HG03342 (cell line): Measurements from ENCODE around the gene AP1B1.

Source experiments
- ATAC-seq: cut with Tn5 transposase; IDR thresholded peaks from one replicate; pipeline ENCODE4 v1.9.1; 2021; ENCODE audit warnings: mild to moderate bottlenecking, moderate library complexity; ENCODE audit not compliant: unreplicated experiment

Gene AP1B1

DNA sequence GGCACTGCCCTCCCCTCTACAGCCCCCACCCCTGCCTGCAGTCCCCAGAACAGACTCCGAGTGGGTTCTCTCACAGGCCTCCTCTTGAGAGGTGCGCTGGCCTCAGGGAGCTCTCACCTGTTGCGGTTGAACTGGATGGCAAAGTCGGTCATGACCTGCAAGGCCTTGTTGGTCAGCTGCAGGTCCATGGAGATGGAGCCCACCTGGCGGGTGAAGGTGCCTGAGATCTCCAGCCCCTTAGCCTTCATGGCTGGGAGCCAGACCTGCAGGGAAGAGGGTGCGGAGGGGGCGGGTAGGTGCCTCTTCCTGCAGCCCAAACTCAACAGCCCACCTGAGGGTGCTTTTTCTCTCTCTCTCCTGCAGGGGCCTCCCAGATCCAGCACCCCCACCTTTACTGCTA, 54.2 kb downstream of the AP1B1 start:
- ATAC-seq, result no peak

DNA sequence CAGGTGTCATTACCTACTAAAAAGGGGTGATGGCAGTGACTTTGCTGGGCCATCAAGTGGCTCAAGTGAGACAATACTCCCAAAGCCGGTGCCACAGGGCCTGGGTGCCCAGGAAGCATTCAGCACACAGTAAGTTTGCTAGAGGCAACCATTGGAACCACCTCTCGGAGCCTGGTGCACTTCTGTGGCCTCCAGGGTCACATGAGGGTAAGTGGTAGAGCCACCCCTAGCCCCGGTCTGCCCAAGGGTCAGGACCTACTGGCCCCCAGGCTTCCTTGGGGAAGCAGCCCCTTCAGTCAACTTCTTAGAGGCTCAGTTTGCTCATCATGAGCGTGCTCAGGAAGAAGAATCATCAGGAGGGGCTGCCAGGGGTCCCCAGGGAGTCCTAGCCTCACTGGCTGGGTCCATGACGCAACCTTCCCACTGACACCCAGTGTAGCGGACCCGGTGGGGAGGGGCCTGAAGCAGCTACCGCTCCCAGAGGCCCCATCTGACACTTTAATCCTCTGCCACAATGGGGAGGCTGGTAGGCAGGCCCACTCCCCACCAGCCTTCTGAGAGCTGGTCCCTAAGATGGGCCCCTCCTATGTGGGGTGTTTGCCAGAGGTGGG, 55.4 kb downstream of the AP1B1 start:
- ATAC-seq, result no peak

DNA sequence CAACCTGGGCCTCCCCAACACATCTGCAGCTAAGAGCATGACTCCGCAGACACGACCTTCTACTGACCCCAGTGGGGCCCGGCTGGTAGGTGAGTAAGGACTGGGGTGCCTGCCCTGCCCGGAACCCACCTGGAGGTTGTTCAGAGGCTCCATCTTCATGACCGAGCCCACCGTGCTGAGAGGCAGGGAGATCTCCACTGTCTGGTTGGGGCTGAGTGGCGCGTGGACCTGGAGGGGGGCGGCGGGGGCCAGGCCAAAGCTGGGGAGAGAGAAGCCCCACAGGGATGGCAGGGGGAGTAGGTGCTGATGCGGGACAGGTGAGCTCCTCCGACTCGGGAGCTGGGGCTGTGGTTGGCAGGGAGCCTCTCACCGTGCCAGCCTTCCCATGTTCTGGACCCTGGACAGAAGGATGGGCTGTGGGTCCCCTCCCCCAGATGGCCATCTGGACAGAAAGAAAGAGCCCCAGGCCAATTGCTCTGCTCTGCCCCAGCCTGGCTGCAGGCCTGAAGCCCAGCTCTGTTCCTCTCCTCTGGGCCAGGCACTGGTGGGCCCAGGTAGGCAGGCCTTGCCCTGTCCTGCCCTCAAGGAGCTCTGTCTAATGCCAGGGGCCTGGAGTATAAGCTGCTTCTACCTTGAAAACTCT, 56.6 kb downstream of the AP1B1 start:
- no peak for ATAC-seq

DNA sequence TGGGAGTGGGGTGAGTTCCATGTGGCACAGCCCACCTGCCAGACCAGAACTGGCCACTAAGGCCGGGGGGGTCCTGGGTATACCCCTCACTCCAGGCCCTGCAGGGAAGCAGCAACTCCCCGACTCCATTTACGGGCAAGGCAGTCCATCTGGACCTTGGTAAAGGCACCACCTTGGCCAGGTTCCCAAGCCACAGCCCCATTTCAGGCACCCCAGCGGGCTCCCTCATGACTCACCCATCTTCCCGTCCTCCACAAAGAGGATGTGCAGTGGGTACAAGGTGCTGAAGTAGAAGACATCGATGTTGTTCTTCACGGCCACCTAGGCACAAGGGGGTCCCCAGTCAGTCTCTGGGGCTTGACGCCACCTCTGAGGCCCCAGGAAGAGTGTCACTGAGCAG, 57.2 kb downstream of the AP1B1 start:
- no peak for ATAC-seq

DNA sequence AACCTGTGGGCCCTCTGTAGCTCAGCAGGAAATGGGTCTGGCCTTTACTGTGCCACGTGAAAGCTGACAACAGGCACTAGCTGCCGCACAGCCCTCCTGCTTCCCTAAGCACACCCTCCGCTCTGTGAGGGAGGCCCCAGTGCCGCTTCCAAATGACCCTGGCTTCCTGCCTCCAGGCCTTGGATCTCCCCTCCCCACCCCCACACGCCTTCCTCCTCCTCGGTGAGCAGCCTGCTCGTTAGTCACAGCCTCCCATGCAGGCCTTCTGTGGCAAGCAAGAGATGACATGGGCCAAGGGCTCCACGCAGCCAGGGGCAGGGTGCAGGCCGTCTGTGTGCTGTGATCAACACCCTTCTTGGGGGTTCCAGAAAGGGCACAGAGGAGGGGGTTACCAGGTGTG, 57.6 kb downstream of the AP1B1 start:
- ATAC-seq, result no peak

DNA sequence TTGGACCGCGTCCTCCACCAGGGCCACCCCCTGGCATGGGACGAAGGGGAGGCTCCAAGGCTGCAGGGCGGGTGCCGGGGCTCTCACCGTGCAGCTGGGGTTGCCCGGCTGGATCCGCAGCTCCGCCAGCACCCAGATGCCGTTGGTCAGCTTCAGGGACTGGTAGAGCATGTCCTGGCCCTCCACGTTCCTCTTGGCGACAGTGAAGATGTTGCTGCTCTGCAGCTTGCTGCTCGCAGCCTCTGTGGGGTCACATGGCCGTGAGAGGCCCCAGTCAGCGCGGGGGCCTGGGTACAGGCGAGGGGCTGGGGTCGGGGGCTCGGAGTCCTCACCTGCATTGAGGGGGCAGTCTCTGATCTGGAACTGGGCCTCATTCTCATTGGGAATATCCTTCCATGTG, 58.1 kb downstream of the AP1B1 start:
- no peak for ATAC-seq

DNA sequence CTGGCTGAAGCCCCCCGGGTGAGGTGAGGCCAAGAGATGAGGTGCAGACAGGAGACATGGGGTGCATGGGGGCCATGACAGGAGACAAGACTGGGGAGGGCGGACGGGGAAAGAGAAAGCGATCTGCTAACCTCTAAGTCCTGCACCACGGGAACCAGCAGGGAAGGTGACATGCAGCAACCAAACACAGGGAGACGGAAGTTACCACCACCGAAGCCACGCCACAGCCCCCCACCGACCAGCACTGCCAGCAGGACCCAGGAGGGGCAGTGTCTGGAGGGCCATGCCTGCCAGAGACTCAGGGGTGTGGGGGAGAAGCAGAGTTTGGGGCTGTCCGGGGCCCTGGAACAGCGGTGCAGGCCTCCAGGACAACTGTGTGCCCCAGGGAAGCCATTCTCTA, 58.8 kb downstream of the AP1B1 start:
- ATAC-seq, result no peak

DNA sequence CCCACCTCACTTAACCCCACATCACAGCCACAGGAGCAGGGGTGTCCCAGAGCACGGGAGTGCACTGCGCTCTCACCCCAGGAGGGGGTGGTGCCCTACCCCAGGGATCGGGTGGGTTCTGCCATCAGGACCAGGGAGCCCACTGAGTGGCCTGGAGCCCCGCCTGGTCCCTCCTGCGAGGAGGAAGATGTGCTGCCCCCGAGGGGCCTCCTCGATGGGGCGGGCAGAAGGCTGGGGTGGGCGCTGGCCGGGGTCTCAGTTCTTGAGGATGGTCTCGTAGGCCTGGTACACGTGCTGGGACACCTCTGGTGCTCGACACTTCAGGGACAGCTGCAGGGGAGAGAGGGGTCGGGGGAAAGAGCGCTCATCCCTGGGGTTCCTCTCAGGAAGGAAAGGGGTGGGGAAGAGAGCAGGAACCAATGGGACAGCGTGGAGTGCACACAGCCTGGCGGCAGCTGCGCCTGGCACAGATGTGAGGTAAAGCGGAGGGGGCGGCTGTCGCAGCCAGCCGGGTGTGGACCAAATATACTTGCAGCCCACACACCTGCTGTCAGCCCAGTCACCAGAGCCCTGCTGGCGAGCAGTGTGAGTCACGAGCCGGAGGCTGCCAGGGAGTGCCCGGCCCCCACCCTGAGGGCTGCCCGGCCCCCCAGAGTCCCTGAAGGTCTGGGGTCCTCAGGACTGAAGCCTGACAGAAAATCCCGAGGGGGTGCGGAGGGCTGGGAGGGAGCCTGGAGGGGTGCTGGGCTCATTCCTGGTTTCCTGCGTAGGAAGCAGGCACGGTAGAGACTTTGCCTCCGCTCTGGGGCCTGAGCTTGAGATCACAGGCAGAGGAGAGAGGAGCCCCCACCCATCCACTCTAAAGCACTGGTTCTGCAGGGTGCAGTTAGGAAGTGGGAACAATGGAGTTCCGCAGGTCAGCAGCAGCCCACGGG, 59.5 kb downstream of the AP1B1 start:
- no peak for ATAC-seq

DNA sequence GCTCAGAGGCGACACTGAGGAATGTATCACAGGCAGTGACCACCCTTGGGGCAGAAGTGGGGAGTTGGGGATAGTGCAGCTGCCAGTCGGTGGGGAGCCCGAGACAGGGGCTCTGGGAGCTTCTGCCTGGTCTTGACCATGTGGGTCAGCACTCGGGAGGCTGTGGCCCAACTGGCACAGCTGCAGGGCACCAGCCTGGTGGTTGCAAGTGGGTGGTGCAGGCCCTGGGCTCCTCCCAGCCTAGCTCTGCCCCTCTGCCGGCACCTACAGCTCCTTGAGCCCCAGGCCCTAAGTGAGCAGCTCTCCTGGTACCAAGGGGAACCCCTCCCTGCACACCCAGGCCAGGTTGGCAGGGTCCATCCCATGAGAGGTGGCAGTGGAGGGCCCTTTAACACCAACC, 60.3 kb downstream of the AP1B1 start:
- no peak for ATAC-seq

DNA sequence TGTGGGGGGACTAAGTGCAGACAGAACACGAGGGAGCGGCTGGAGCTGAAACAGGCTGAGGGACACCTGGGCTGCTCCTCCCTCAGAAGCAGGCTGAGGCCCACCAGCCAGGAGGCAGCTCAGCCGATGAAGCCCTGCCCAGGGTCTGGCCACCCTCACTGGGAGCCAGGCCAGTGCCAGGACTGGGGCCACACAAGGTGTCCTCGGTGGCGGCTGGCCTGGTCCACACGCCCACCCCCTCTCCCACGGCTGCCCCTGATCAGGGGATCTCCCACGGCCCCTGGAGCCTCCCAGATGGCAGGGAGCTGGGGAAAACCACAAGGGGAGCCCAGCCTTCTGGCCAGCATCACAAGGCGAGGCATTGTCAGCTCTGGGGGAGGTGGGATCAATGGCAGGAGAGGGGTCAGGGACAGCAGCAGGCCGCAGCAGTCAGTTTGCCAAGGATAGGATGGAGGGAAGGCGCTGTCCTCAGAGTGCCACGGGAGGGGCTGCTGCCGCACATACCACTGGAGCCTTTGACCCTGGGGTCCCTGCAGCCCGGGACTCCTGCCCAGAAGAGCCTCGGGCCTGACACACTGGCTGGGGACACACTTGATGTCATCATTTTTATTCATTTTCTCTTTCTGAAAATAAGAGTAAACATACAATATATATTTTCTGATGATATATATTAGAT, 61.1 kb downstream of the AP1B1 start:
- no peak for ATAC-seq

DNA sequence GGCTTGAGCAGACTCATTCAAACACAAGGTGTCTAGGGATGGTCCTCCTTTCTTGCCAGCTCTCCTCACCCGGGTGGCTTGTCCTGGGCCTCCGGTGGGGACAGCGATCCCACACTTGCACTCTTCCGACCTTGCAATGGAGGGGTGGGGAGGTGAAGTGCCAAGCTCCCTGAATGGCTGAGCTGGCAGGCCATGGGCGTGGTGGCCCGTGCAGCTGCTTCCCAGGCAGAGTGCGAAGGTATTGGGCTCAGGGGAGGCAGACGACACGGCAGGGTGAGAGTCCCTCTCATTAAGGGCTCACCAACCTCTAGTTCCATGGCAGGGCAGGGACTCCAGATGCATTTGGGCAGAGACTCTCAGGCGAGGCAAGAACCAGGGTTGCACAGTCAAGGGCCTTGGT, 61.9 kb downstream of the AP1B1 start:
- ATAC-seq, result no peak

DNA sequence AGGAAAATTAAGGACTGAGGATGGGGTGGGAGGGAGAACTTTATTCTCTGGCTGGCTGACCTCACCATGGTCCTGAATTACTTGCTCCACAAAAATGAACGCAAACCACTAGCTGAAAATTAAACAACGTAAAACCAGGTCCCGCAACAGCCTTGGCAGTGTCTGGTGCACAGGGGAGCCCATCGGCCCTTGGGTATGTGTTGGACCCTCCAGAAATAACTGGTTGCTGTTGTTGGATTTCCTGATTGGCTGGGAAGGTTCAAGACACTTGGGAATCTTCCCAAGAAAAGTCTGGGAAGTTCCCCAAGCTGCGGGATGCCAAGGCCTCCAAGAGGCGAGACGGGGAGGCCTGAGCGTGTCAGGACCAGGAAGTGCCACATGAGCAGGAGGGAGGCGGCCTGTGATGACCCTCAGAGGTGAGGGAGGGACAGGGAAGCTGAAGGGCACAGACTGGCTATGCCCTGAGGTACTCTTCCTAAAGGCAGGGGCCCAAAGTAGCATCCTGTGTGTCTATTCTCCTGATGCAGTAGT, 62.5 kb downstream of the AP1B1 start:
- no peak for ATAC-seq

DNA sequence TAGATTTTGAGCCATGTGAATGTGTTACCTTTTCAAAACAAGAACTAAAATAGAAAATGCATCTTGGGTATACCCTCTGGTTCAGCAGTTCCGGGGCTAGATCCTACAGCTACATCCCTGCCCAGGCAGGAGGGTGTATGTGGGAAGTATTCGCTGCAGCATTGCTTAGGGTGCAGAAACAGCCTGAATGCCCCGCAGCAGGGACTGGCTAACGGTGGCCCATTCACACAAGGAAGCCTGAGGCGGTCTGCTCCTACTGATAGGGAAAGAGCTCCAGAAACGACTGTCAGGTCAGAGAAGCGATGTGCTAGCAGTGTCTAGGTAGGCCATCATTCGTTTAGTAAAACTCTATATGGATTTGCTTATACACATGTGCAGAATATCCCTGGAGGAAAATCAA, 63.0 kb downstream of the AP1B1 start:
- ATAC-seq, result no peak

DNA sequence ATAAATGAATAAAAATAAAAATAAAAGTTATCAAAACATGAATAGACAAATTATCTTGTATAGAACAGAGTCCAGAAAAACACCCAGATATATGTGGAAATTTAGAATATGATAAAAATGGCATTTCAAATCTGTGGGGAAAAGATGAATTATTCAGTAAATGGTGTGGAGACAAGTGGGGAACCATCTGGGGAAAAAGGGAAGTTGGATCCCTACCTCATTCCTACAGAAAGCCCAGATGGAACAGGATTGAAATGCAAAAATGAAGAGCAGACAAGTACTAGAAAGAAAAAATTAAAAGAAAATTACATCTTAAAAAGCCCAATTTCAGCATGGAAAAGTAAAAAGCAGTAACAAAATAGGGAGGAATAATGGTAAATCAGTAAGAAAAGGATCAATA, 64.7 kb downstream of the AP1B1 start:
- no peak for ATAC-seq

DNA sequence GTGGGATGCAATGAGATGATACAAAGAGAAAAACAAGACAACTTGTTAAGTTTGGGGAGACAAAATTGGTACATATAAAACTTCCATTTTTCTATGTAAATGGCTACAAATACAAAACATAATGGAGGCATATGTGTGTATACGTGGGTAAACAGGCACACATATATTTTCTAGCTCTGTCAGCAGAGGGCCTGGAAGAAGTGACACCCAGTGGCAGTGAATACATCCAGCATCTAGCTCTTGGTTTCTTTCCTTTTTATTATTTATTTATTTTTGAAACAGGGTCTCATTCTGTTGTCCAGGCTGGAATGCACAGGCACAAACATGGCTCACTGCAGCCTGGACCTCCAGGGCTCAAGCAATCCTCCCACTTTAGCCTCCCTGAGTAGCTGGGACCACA, 67.8 kb downstream of the AP1B1 start:
- ATAC-seq, result no peak

DNA sequence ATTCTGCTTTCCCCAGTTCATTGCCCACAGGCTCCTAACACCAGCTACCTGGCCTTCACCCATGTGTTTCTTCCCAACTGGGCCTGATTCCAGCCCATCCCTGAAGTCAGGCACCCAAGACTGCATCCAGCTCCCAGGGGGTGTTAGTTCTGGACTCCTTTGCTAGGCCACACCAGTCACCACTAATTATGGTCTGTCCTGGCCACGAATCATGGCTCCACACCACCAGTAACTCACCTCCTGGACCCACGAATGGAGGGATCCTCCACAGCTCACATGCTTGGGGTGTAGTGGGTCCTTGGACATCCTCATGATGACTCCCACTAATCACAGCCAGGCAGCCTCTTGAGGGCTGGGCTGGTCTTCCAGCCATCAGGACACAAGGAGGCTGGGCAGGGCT, 69.3 kb downstream of the AP1B1 start:
- ATAC-seq, result no peak

DNA sequence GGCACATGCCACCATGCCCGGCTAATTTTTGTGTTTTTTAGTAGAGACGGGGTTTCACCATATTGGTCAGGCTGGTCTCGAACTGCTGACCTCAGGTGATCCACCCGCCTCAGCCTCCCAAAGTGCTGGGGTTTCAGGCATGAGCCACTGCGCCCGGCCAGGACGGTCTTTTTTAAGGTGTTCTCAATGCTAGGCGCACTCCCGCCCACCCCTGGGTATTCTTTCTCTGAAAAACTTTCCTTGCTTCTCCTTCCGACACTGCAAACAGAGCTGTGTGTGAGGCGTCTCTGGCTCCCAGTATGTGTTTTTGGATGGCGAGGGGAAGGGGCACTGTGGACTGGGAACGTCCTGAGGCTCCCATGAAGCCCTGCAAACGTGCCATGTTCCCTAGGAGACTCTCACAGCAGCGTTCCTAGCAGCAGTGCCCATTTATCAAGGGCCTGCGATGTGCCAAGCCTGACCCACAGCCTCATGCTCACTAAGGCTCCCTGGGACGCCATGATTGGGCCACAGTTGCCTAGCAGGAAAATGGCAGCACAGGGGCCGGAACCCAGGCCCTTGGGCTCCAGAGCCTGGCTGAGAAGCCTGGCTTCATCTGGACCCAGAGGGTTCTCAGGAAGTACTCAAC, 70.4 kb downstream of the AP1B1 start:
- ATAC-seq, result no peak

DNA sequence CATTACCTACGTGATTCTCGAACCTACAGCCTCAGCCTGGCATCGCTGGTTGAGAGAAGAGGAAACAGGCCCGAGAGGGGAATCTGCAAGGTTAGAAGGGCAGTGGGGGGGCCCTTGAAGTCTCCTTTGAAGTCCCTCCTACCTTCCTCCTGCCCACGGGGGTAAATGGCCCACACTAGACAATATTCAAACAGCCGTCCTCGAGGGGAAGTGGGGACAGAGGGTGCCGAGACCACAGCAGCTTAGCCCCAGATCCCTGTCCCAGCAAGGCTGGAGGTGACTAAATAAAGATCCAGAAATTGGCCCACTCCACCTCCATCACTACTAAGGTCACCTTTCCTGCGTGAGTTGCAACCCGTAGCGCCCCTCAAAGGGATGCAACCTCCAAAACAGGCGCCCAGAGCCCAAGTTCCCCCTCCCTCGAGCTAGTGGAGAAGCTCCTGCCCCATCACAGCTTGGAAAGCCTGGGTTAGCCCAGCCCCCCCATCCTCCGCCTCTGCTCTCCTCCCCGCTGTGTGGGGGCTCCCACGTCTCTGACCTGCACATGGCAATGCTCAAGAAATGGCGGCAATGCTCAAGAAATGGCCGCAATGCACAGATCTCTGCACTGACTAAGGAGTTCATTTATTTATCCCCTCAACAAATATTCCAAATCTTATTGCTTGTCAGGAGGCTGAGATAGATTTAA, 72.1 kb downstream of the AP1B1 start:
- no peak for ATAC-seq

DNA sequence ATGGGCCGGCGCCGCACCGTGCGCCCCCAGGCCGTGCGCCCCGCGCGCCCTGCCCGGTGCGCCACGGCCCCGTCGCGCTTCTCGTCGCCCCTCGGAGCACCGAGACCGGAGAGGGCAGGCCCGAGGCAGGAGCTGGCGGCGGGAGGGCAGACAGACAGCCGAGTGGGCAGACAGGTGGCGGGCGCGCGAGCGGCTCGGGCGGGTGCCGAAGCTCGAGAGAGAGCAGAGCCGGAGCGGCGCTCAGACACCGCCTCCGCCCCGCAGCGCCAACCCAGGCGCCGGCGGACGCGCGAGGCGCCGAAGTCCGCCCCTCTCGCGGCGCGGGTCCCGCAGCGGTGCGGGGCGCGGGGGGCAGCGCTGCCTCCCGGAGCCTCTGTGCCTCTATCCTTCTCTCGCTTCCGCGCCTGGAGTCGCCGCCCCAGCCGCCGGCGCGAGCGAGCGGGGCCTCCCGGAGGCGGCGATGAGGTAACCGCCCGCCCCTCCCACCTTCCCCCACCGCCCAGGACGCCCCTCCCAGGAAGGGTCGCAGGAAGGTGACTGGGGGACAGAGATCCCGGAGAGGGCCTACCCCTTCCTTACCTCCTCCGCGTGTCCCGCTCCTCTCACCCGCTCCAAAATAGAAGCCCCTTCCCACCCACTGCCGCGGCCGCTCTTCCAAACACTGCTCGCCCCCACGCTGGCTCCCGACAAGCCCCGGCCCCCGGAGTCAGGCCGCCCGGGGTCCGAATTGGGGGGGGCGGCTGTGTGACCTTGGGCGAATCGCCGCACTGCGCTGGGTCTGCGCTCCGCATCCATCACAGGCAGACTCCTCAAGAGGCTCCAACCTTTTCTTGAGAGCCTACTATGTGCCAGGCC, 72.9 kb downstream of the AP1B1 start, which contains the start of gene RASL10A:
TSS of gene RASL10A (minus strand) at position 412 of the 855 bp plus-strand sequence. CDS start 451 bp downstream, outside the sequence.
- no peak for ATAC-seq
